PC-9 (cell line): ENCODE data around the gene C2CD4B.

Experiments used
- EZH2 ChIP-seq: fragments of 200-600 bp; sonication (generic); IDR thresholded peaks from 2 replicates; pipeline ENCODE4 v1.8.0; 2017; ENCODE audit warnings: antibody characterized with exemption, low read depth
- TF ChIP-seq, protein P1 (sequence below): fragments of 200-600 bp; sonication (generic); conservative IDR thresholded peaks from 2 replicates; pipeline ENCODE4 v1.6.1; 2017; ENCODE audit warnings: mixed run types, antibody characterized with exemption, mild to moderate bottlenecking, moderate library complexity

DNA sequence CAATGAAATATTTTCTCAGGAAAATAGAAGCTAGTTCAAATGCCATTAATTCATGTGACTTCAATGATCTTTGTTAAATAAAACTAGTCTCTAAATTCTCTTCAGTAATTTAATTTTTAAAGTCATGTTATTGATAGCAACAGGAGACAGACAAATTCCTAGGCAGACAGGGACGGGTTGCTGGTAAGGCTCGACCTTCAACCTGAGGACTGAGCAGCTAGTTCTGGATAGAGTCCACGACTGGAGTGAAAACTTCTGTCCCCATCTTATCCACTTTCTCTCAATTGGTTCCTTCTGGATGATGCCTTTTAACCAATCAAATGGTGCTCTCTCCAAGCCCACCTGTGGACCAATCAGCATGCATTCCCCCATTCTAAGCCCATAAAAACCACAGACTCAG, 43.8 kb upstream of the C2CD4B start:
- TF ChIP-seq, protein P1, sequence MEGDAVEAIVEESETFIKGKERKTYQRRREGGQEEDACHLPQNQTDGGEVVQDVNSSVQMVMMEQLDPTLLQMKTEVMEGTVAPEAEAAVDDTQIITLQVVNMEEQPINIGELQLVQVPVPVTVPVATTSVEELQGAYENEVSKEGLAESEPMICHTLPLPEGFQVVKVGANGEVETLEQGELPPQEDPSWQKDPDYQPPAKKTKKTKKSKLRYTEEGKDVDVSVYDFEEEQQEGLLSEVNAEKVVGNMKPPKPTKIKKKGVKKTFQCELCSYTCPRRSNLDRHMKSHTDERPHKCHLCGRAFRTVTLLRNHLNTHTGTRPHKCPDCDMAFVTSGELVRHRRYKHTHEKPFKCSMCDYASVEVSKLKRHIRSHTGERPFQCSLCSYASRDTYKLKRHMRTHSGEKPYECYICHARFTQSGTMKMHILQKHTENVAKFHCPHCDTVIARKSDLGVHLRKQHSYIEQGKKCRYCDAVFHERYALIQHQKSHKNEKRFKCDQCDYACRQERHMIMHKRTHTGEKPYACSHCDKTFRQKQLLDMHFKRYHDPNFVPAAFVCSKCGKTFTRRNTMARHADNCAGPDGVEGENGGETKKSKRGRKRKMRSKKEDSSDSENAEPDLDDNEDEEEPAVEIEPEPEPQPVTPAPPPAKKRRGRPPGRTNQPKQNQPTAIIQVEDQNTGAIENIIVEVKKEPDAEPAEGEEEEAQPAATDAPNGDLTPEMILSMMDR = no peak
- TF ChIP-seq EZH2 = no peak
